Mesenchymal stem cell (in vitro differentiated cells and primary cell): ENCODE measurements around the gene ZNF346.

Experiments used
- DNase-seq: peaks from one replicate; pipeline ENCODE4 v3.0.0-alpha.2; 2013
- H2AFZ ChIP-seq: one replicate; pipeline ENCODE4 v1.6.1; 2013; ENCODE audit warnings: low read depth, mild to moderate bottlenecking, control low read depth, inconsistent platforms, low read length, moderate library complexity
- H2AK5ac ChIP-seq: 2 replicates; pipeline ENCODE4 v1.6.1; 2013; ENCODE audit warnings: low read length, moderate library complexity, mild to moderate bottlenecking, inconsistent platforms; ENCODE audit not compliant: severe bottlenecking
- H2BK120ac ChIP-seq: one replicate; pipeline ENCODE4 v1.6.1; 2013; ENCODE audit warnings: low read depth, mild to moderate bottlenecking, inconsistent platforms, low read length, moderate library complexity
- H2BK12ac ChIP-seq, 2 experiments: one replicate each; pipeline ENCODE4 v1.6.1; 2013; ENCODE audit warnings: inconsistent platforms in 2 of 2, low read length in 2 of 2, mild to moderate bottlenecking in 2 of 2, moderate library complexity in 2 of 2, control low read depth in 1 of 2
- H2BK15ac ChIP-seq: one replicate; pipeline ENCODE4 v1.6.1; 2013; ENCODE audit warnings: mild to moderate bottlenecking, low read depth, inconsistent platforms; ENCODE audit not compliant: poor library complexity, severe bottlenecking
- H2BK5ac ChIP-seq: 2 replicates; pipeline ENCODE4 v1.6.1; 2013; ENCODE audit warnings: low read depth, mild to moderate bottlenecking, low read length, control low read depth, inconsistent platforms; ENCODE audit not compliant: poor library complexity, severe bottlenecking
- H3K14ac ChIP-seq, 2 experiments: one replicate each; pipeline ENCODE4 v1.6.1; 2013; ENCODE audit warnings: inconsistent platforms in 2 of 2, low read length in 2 of 2, control low read depth in 1 of 2, mild to moderate bottlenecking in 1 of 2, moderate library complexity in 1 of 2
- H3K18ac ChIP-seq, 2 experiments: one replicate each; pipeline ENCODE4 v1.6.1; 2013; ENCODE audit warnings: inconsistent platforms in 2 of 2, low read length in 2 of 2, control low read depth in 1 of 2, low read depth in 1 of 2, mild to moderate bottlenecking in 1 of 2
- H3K23ac ChIP-seq, 2 experiments: one replicate each; pipeline ENCODE4 v1.6.1; 2013; ENCODE audit warnings: inconsistent platforms in 2 of 2, low read length in 2 of 2, mild to moderate bottlenecking in 2 of 2, moderate library complexity in 2 of 2, control low read depth in 1 of 2
- H3K27ac ChIP-seq: 2 replicates; pipeline ENCODE4 v1.5.1; 2013; ENCODE audit warnings: mild to moderate bottlenecking, moderate library complexity, low read length, control low read depth, inconsistent platforms; ENCODE audit not compliant: poor library complexity, severe bottlenecking
- H3K27me3 ChIP-seq, 2 experiments: 2 replicates each; pipeline versions ENCODE4 v1.6.1 to v1.7.0; 2013; ENCODE audit warnings: low read length in 2 of 2, mild to moderate bottlenecking in 2 of 2, moderate library complexity in 2 of 2, control low read depth in 1 of 2, inconsistent platforms in 1 of 2; ENCODE audit not compliant: control insufficient read depth in 1 of 2, insufficient read depth in 1 of 2
- H3K36me3 ChIP-seq, 2 experiments: 2 replicates each; pipeline versions ENCODE4 v1.6.1 to v1.7.0; 2013; ENCODE audit warnings: low read length in 2 of 2, control low read depth in 1 of 2, inconsistent platforms in 1 of 2, low read depth in 1 of 2, mild to moderate bottlenecking in 1 of 2; ENCODE audit not compliant: insufficient read depth in 2 of 2, control insufficient read depth in 1 of 2
- H3K4ac ChIP-seq, 2 experiments: one replicate each; pipeline ENCODE4 v1.6.1; 2013; ENCODE audit warnings: inconsistent platforms in 2 of 2, low read length in 2 of 2, mild to moderate bottlenecking in 2 of 2, moderate library complexity in 2 of 2, control low read depth in 1 of 2, low read depth in 1 of 2
- H3K4me1 ChIP-seq: 2 replicates; pipeline ENCODE4 v1.6.1; 2013; ENCODE audit warnings: low read depth, low read length, control low read depth; ENCODE audit not compliant: control insufficient read depth, insufficient read depth
- H3K4me2 ChIP-seq: 2 replicates; pipeline ENCODE4 v1.6.1; 2013; ENCODE audit warnings: low read length, mild to moderate bottlenecking, inconsistent platforms; ENCODE audit not compliant: poor library complexity, severe bottlenecking
- H3K4me3 ChIP-seq, 2 experiments: 2 replicates each; pipeline versions ENCODE4 v1.5.1 to v1.7.0; 2013; ENCODE audit warnings: low read length in 2 of 2, mild to moderate bottlenecking in 2 of 2, control low read depth in 1 of 2, low read depth in 1 of 2; ENCODE audit not compliant: insufficient read depth in 1 of 2
- H3K79me1 ChIP-seq: replicated peaks from 2 replicates; pipeline ENCODE4 v1.6.1; 2013; ENCODE audit warnings: mild to moderate bottlenecking, control low read depth, low read length, inconsistent platforms; ENCODE audit not compliant: poor library complexity, severe bottlenecking
- H3K9ac ChIP-seq: 2 replicates; pipeline ENCODE4 v1.7.0; 2013; ENCODE audit warnings: mild to moderate bottlenecking, low read length, moderate library complexity
- H3K9me3 ChIP-seq: 2 replicates; pipeline ENCODE4 v1.7.0; 2013; ENCODE audit warnings: mild to moderate bottlenecking, low read length; ENCODE audit not compliant: control insufficient read depth
- H4K8ac ChIP-seq: one replicate; pipeline ENCODE4 v1.6.1; 2013; ENCODE audit warnings: inconsistent platforms, mild to moderate bottlenecking, low read length, moderate library complexity
- H4K91ac ChIP-seq: one replicate; pipeline ENCODE4 v1.6.1; 2013; ENCODE audit warnings: mild to moderate bottlenecking, low read length, inconsistent platforms
- WGBS: methylation state at CpG from one replicate; pipeline ENCODE4 v1.1.7; 2013; ENCODE audit warnings: mixed read lengths; 5-methylcytosine and 5-hydroxymethylcytosine counted together

The ZNF346 gene

GRCh38 chr5:177079606-177080005 lies 57.1 kb downstream of the ZNF346 start:
- no peaks in the 10 kb centered on the region for H3K9me3 ChIP-seq
- no peak overlapping the region for H3K14ac ChIP-seq
- no peak overlapping the region for H2BK5ac ChIP-seq
- no peak overlapping the region for H2AK5ac ChIP-seq
- H3K4ac ChIP-seq, result no peak overlapping the region
- no peak overlapping the region for H3K4me3 ChIP-seq
- H3K27me3 ChIP-seq, result peaks cover 0 to 34% of the 10 kb centered on the region in 2 experiments
- no peak overlapping the region for H3K9ac ChIP-seq
- H3K79me1 ChIP-seq, result no peaks in the 10 kb centered on the region
- H3K27ac ChIP-seq, result no peak overlapping the region
- H3K36me3 ChIP-seq, result no peaks in the 10 kb centered on the region
- no peak overlapping the region for H2BK120ac ChIP-seq
- no peak overlapping the region for H4K8ac ChIP-seq
- H4K91ac ChIP-seq, result no peak overlapping the region
- H3K4me1 ChIP-seq, result peaks cover 9% of the 10 kb centered on the region
- no peak overlapping the region for H2AFZ ChIP-seq
- H2BK15ac ChIP-seq, result no peak overlapping the region
- no peak overlapping the region for H3K23ac ChIP-seq
- WGBS, result 88% methylated on average over 9 of the region's 9 CpGs
- H2BK12ac ChIP-seq, result no peak overlapping the region
- H3K4me2 ChIP-seq, result no peak overlapping the region
- DNase-seq, result no peak
- H3K18ac ChIP-seq, result no peak overlapping the region

GRCh38 chr5:177080265-177080664 lies 57.8 kb downstream of the ZNF346 start:
- H3K18ac ChIP-seq, result no peak overlapping the region
- no peak overlapping the region for H2BK5ac ChIP-seq
- no peak overlapping the region for H3K23ac ChIP-seq
- no peak overlapping the region for H2AFZ ChIP-seq
- no peak overlapping the region for H3K27ac ChIP-seq
- no peak overlapping the region for H2BK12ac ChIP-seq
- no peak overlapping the region for H2BK120ac ChIP-seq
- no peak overlapping the region for H2AK5ac ChIP-seq
- H2BK15ac ChIP-seq, result no peak overlapping the region
- H3K4ac ChIP-seq, result no peak overlapping the region
- H3K14ac ChIP-seq, result no peak overlapping the region
- H3K79me1 ChIP-seq, result no peaks in the 10 kb centered on the region
- 92% methylated on average over 5 of the region's 5 CpGs for WGBS
- no peak for DNase-seq
- no peak overlapping the region for H4K91ac ChIP-seq
- H3K4me1 ChIP-seq, result peaks cover 9% of the 10 kb centered on the region
- H3K36me3 ChIP-seq, result no peaks in the 10 kb centered on the region
- H3K9me3 ChIP-seq, result no peaks in the 10 kb centered on the region
- H3K4me2 ChIP-seq, result no peak overlapping the region
- no peak overlapping the region for H4K8ac ChIP-seq
- H3K9ac ChIP-seq, result no peak overlapping the region
- peaks cover 0 to 39% of the 10 kb centered on the region in 2 experiments for H3K27me3 ChIP-seq
- no peak overlapping the region for H3K4me3 ChIP-seq

GRCh38 chr5:177081859-177082258 lies 59.4 kb downstream of the ZNF346 start:
- Histone ChIP-seq H3K18ac (no peak overlapping the region), H3K9ac (no peak overlapping the region), H3K23ac (no peak overlapping the region), H3K4me1 (peaks cover 16% of the 10 kb centered on the region), H3K27me3 (peaks cover 0 to 49% of the 10 kb centered on the region in 2 experiments), H3K36me3 (no peaks in the 10 kb centered on the region), H3K4me2 (no peak overlapping the region), H2BK5ac (no peak overlapping the region), H2AK5ac (peak overlapping the region; percentile 56), H3K4me3 (no peak overlapping the region), H3K4ac (no peak overlapping the region), H2BK120ac (no peak overlapping the region), H3K79me1 (no peaks in the 10 kb centered on the region), H2BK15ac (no peak overlapping the region), H3K9me3 (no peaks in the 10 kb centered on the region), H4K8ac (no peak overlapping the region), H4K91ac (no peak overlapping the region), H2AFZ (no peak overlapping the region), H3K14ac (no peak overlapping the region), H2BK12ac (no peak overlapping the region), H3K27ac (no peak overlapping the region)
- 95% methylated on average over 10 of the region's 10 CpGs for WGBS
- DNase-seq, result no peak

- Histone ChIP-seq H3K14ac (no peak overlapping the region), H3K18ac (no peak overlapping the region), H4K8ac (no peak overlapping the region), H3K27me3 (peaks cover 0 to 58% of the 10 kb centered on the region in 2 experiments), H2AFZ (no peak overlapping the region), H3K4me2 (no peak overlapping the region), H3K4me1 (peaks cover 24% of the 10 kb centered on the region), H3K23ac (no peak overlapping the region), H3K79me1 (no peaks in the 10 kb centered on the region), H3K4ac (no peak overlapping the region), H3K9me3 (no peaks in the 10 kb centered on the region), H2BK120ac (no peak overlapping the region), H3K4me3 (no peak overlapping the region), H4K91ac (no peak overlapping the region), H3K9ac (no peak overlapping the region), H3K36me3 (no peaks in the 10 kb centered on the region), H2BK15ac (no peak overlapping the region), H2BK5ac (no peak overlapping the region), H2BK12ac (no peak overlapping the region), H3K27ac (no peak overlapping the region), H2AK5ac (no peak overlapping the region)
- 63% methylated on average over 3 of the region's 4 CpGs for WGBS
- DNase-seq, result no peak
These were observed 60.9 kb downstream of the ZNF346 start for GRCh38 chr5:177083357-177083756.
